Measurements from ENCODE around the gene FCN2. TPM values are rescaled to one million over a fixed set of nuclear protein-coding genes. Genes with fewer than 3 reads are reported as not detected.

The FCN2 gene
- polyA plus RNA-seq, 2 of the 4 experiments (the other 2 are of a cell fraction) = not detected

DNA sequence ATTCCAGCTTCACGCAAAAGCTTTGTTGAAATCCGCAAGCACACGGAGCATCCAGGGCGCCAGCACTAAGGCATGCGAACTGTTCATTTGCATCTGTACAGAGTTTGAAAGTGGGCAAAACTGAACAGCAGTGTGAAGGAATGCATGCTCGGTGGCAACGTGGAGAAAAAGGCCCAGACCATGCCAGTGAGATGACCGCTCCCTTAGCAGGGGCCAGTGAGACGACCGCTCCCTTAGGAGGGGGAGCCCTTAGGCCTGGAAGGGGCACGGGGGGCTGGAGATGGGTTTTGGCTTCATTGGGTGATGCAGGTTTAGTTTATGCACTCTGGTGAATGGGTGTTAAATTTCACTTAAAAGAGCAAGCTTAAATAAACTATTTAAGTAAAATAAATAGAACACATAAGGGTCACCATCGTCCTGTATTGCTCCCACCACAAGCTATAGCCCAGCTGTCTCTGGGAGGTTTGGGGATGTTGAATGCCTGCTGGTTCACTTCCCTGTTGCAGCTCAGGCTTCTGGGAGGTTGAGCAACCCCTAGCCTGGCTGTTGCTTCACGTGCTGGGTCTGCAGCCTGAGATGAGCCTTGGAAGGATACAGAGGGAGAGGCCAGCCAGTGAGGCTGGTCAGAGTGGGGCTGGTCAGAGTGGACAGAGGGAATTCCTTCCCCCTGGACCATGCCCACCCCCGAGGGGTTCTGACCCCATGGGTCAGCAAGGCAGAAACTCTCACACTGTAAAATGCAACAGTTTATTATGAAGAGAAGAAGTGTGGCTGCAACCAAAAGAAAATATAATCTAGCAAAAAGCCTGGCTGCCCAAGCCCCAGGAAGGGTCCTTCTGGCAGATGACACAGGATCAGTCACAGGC, 41.7 kb downstream of the FCN2 start:
- POLR2A ChIA-PET = no interaction called here
- peak in 1 of 2 experiments; percentile 47; a peak in 1 of 6 replicates for ATAC-seq
- Histone ChIP-seq H3K4me2 (no peak overlapping the region), H3K9me3 (peaks cover 26% of the 10 kb centered on the region), H3K4me3 (no peak overlapping the region), H3K4me1 (no peaks in the 10 kb centered on the region), H3K27ac (no peak overlapping the region)
- WGBS (ENCODE audit: missing lambda C conversion rate) = 48% methylated on average over 14 of the region's 14 CpGs
- CTCF ChIA-PET = interaction anchor here (1.3 kb wide), 1 partner anchor 14 kb away, joined by 3 read pairs; no protein-coding TSS in a partner anchor
- no peak for FAIRE-seq
- DNase-seq (ENCODE audit: low read depth in 1 of 2, low spot score in 1 of 2) = no peak
- TF ChIP-seq EHMT2 (IDR thresholded peaks at IDR 0.05; ENCODE audit: low read depth) (no peak), FOSB (CRISPR knock-in tag; IDR thresholded peaks at IDR 0.05) (no peak), FOSL2 (IDR thresholded peaks at IDR 0.05) (no peak), FOSL2 (CRISPR knock-in tag; IDR thresholded peaks at IDR 0.05) (no peak), HEYL (CRISPR knock-in tag; IDR thresholded peaks at IDR 0.05) (no peak), HDAC2 (IDR thresholded peaks at IDR 0.05) (no peak), SREBF2 (IDR thresholded peaks at IDR 0.05) (no peak), ZFP36 (IDR thresholded peaks at IDR 0.05; ENCODE audit: borderline replicate concordance, partially characterized antibody) (no peak), HMGXB4 (CRISPR knock-in tag; IDR thresholded peaks at IDR 0.05; ENCODE audit: borderline replicate concordance) (no peak), NR3C1 (IDR thresholded peaks at IDR 0.05) (no peak), JUN (IDR thresholded peaks at IDR 0.05) (no peak), CEBPB (IDR thresholded peaks at IDR 0.05) (no peak)
- TF ChIP-seq, protein P1, sequence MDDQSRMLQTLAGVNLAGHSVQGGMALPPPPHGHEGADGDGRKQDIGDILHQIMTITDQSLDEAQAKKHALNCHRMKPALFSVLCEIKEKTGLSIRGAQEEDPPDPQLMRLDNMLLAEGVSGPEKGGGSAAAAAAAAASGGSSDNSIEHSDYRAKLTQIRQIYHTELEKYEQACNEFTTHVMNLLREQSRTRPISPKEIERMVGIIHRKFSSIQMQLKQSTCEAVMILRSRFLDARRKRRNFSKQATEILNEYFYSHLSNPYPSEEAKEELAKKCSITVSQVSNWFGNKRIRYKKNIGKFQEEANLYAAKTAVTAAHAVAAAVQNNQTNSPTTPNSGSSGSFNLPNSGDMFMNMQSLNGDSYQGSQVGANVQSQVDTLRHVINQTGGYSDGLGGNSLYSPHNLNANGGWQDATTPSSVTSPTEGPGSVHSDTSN (IDR thresholded peaks at IDR 0.05) = no peak

DNA sequence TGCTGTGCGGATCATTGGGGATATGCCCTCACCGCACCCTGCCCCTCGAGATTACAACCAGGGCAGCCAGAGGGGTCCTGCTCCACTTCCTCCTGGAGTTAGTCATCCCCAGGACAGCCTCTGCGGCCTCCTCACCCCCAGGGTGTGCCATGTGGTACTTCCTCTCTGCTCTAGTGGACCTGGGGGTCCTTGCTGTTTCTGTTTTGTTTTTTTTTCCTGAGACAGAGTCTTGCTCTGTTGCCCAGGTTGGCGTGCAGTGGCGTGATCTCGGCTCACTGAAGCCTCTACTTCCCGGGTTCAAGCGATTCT, 42.3 kb downstream of the FCN2 start:
- TF ChIP-seq JUNB (IDR thresholded peaks at IDR 0.05) (no peak), EP300 (IDR thresholded peaks at IDR 0.05) (no peak), HOXB13 (CRISPR knock-in tag; IDR thresholded peaks at IDR 0.05; ENCODE audit: low read depth) (no peak), GATA3 (IDR thresholded peaks at IDR 0.05; ENCODE audit: borderline replicate concordance) (no peak), MAX (IDR thresholded peaks at IDR 0.05) (no peak), MAFK (IDR thresholded peaks at IDR 0.05; ENCODE audit: partially characterized antibody) (no peak), RFX5 (IDR thresholded peaks at IDR 0.05) (no peak)
- TF ChIP-seq, protein P2, sequence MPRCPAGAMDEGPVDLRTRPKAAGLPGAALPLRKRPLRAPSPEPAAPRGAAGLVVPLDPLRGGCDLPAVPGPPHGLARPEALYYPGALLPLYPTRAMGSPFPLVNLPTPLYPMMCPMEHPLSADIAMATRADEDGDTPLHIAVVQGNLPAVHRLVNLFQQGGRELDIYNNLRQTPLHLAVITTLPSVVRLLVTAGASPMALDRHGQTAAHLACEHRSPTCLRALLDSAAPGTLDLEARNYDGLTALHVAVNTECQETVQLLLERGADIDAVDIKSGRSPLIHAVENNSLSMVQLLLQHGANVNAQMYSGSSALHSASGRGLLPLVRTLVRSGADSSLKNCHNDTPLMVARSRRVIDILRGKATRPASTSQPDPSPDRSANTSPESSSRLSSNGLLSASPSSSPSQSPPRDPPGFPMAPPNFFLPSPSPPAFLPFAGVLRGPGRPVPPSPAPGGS (IDR thresholded peaks at IDR 0.05) = no peak
- peak in 1 of 2 experiments; percentile 34; a peak in 1 of 6 replicates for ATAC-seq
- Histone ChIP-seq H3K4me1 (no peaks in the 10 kb centered on the region), H3K4me3 (no peak overlapping the region), H3K9me3 (peaks cover 26% of the 10 kb centered on the region), H3K4me2 (no peak overlapping the region), H3K27ac (no peak overlapping the region)
- no peak for FAIRE-seq
- POLR2A ChIA-PET = no interaction called here
- CTCF ChIA-PET = interaction anchor here (0.7 to 1.3 kb wide), 2 partner anchors 11 to 13 kb away, joined by 3 read pairs; no protein-coding TSS in a partner anchor
- 18% methylated on average over 9 of the region's 9 CpGs for WGBS (ENCODE audit: missing lambda C conversion rate)
- no peak for DNase-seq (ENCODE audit: low read depth in 1 of 2, low spot score in 1 of 2)

All from A549 (cell line).